Suprapubic skin (tissue), 4 donors: ENCODE results near the gene RWDD4.

Experiments
- CTCF ChIP-seq, 2 donors: fragments of 200-600 bp in 1 of 2; fragments of 450-650 bp in 1 of 2; sonication (generic) in 1 of 2; IDR thresholded peaks; one replicate each; pipeline ENCODE4 v1.5.1; 2016 to 2019; ENCODE audit warnings: antibody characterized with exemption in 2 of 2, mild to moderate bottlenecking in 1 of 2, moderate library complexity in 1 of 2
- POLR2A ChIP-seq, 2 donors: fragments of 450-650 bp; IDR thresholded peaks; one replicate each; pipeline ENCODE4 v1.6.1; 2017; ENCODE audit warnings: antibody characterized with exemption in 2 of 2, mild to moderate bottlenecking in 2 of 2, moderate library complexity in 2 of 2
- POLR2AphosphoS5 ChIP-seq, 3 donors: sonication (generic); formaldehyde crosslinking; IDR thresholded peaks; one replicate each; pipeline ENCODE4 v1.6.1; 2017; ENCODE audit warnings: antibody characterized with exemption in 3 of 3

GRCh38 chr4:183610033-183610432 lies 49.0 kb downstream of the RWDD4 start:
- TF ChIP-seq CTCF (IDR thresholded peaks at IDR 0.05) (no peak), POLR2AphosphoS5 (IDR thresholded peaks at IDR 0.05) (no peak), POLR2A (IDR thresholded peaks at IDR 0.05) (no peak)
